ENCODE data around the gene GNAI2.
"Not testable (repeated sequence)": the region's sequence is repeated elsewhere in the genome, so short reads cannot be mapped to it uniquely, and the experiment has no call there.

Gene GNAI2

DNA sequence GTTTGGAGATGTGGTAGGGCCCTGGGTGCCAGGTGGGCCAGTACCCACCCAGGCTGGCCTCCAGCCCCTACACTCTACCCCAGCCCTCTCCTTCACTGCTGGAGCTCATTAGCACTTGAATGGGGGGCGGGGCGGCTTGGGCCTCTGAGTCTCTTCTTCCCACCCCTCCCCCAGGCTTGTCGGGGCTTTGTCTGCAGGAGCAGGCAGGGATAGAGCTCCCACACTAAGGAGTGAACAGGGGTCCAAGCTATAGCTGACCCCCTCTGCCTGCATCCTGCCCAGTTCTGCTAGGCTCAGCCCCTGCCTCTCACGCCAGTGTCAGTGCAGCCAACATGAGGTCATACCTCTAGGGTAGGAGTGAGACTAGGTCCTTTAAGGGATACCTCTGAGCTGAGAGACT is 5.2 kb downstream of the GNAI2 start:
- no peaks in the 10 kb centered on the region for H3K27me3 ChIP-seq
- no peak for DNase-seq
- peak overlapping the region; percentile 67 to 86 for H3K27ac ChIP-seq
- peaks cover 0 to 13% (median 0%) of the 10 kb centered on the region in 3 donors for H3K36me3 ChIP-seq
- TF ChIP-seq, protein P1, sequence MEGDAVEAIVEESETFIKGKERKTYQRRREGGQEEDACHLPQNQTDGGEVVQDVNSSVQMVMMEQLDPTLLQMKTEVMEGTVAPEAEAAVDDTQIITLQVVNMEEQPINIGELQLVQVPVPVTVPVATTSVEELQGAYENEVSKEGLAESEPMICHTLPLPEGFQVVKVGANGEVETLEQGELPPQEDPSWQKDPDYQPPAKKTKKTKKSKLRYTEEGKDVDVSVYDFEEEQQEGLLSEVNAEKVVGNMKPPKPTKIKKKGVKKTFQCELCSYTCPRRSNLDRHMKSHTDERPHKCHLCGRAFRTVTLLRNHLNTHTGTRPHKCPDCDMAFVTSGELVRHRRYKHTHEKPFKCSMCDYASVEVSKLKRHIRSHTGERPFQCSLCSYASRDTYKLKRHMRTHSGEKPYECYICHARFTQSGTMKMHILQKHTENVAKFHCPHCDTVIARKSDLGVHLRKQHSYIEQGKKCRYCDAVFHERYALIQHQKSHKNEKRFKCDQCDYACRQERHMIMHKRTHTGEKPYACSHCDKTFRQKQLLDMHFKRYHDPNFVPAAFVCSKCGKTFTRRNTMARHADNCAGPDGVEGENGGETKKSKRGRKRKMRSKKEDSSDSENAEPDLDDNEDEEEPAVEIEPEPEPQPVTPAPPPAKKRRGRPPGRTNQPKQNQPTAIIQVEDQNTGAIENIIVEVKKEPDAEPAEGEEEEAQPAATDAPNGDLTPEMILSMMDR (IDR thresholded peaks at IDR 0.05): no peak
- intact Hi-C loops (cut with DNase I; ENCODE audit: low total_unique reads): loop anchor here (5.0 kb wide), 1 partner anchor 36 kb away; the partner anchor contains the start of gene LSMEM2
- H3K4me3 ChIP-seq: no peak overlapping the region
- H3K4me1 ChIP-seq: peaks cover 0 to 93% (median 76%) of the 10 kb centered on the region in 4 donors
- H3K9me3 ChIP-seq: no peaks in the 10 kb centered on the region

DNA sequence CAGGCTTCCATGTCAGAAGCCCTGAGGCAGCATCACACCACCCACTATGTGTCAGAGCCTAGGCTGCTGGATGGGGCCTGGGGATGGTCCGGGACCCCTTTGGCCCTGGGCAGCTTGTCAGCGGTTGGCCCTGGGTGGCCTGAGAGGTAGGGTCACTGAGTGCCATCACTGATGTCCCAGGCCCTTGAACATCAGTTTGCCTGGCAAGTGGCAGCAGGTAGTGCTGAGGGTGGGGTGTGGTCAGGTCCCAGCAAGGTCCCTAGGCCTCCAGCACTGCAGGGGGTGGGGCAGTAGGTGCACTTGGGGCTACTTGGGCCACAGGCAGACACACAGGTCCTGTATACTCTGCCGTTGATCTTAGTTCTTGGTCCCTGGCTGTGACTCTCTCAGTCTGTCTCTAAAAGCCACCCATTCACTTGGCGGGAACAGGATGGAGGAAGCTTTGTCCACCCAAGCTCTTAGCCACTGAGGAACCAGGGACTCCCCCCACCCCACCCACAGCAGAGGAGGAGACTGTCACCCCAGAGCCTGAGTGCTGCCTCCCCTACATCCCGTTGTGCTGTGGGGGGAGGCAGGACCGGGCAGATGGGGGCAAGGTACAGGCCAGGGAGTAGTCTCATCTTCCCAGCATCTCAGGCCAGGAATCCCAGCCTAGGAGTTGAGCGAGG is 5.8 kb downstream of the GNAI2 start:
- TF ChIP-seq, protein P1 (IDR thresholded peaks at IDR 0.05): no peak
- intact Hi-C loops (cut with DNase I; ENCODE audit: low total_unique reads): loop anchor here (5.0 kb wide), 1 partner anchor 35 kb away; the partner anchor contains the start of gene LSMEM2
- Histone ChIP-seq H3K27me3 (no peaks in the 10 kb centered on the region), H3K9me3 (no peaks in the 10 kb centered on the region), H3K4me3 (no peak overlapping the region), H3K36me3 (peaks cover 0 to 13% (median 0%) of the 10 kb centered on the region in 3 donors), H3K4me1 (peaks cover 0 to 97% (median 83%) of the 10 kb centered on the region in 4 donors), H3K27ac (peak overlapping the region; percentile 67 to 86)
- no peak for DNase-seq

DNA sequence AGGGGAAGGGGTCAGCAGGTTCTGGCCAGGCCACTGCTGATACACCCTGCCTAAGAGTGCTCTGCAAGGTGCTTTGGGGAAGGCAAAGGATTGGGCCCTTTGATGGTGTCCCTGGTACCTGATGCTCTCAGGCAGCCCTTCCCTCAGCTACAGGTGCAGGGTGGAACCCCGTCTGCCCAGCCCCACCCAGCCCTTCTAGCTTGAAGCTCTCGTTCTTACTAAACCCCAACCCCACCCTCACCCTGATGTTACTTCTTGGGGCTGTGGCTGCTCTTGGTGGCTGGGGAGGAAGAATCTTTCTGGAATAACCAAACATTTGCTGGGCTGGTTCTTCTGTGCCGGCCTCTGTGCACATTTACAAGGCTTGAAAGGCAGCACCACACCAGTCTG is 6.4 kb downstream of the GNAI2 start:
- no peaks in the 10 kb centered on the region for H3K27me3 ChIP-seq
- intact Hi-C loops (cut with DNase I; ENCODE audit: low total_unique reads): loop anchor here (5.0 kb wide), 1 partner anchor 35 kb away; the partner anchor contains the start of gene LSMEM2
- H3K36me3 ChIP-seq: peaks cover 0 to 13% (median 0%) of the 10 kb centered on the region in 3 donors
- H3K4me3 ChIP-seq: no peak overlapping the region
- H3K27ac ChIP-seq: peak overlapping the region; percentile 67 to 86
- H3K9me3 ChIP-seq: no peaks in the 10 kb centered on the region
- DNase-seq: no peak
- TF ChIP-seq, protein P1 (IDR thresholded peaks at IDR 0.05): no peak
- H3K4me1 ChIP-seq: peaks cover 0 to 97% (median 88%) of the 10 kb centered on the region in 4 donors

DNA sequence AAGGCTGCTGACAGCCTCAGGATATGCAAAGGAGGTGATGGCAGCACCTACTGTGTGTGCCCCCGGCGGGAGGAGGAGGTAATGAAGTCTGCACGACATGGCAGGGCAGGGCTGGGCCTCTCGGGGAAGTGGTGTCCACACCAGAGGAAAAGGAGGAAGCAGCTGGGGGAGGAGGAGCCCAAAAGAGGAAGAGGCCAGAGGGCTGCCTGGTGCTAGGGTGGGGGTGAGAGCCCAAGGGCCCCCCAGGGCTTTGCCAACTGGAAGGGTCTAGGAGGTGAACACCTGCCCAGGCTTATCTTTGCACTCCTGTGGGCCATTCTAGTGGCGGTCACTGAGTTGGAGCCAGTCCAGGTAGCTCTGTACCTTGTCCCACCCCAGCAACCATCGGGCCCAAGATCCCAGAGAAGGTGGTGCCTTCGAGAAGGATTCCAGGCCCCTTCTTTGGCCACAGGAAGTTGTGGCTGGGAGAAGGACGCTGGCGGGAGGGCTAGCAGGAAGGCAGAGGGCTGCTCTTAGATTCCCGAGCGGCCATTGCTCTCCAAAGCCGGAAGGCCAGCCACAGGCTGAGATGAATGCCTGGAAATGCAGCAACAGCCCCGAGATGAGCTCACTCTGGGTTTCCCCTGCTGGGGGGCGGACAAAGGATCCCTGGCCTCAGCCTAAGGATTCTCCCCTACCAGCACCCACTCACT is 7.0 kb downstream of the GNAI2 start:
- TF ChIP-seq, protein P1 (IDR thresholded peaks at IDR 0.05): no peak
- Histone ChIP-seq H3K27me3 (no peaks in the 10 kb centered on the region), H3K27ac (peak overlapping the region; percentile 67 to 86), H3K4me3 (peak overlapping the region in 1 of 2 donors; percentile 11), H3K4me1 (peaks cover 0 to 99% (median 92%) of the 10 kb centered on the region in 4 donors), H3K36me3 (peaks cover 0 to 13% (median 0%) of the 10 kb centered on the region in 3 donors), H3K9me3 (no peaks in the 10 kb centered on the region)
- peak; percentile 74 to 83 for DNase-seq
- intact Hi-C loops (cut with DNase I; ENCODE audit: low total_unique reads): loop anchor here (5.0 kb wide), 1 partner anchor 34 kb away; the partner anchor contains the start of gene LSMEM2

DNA sequence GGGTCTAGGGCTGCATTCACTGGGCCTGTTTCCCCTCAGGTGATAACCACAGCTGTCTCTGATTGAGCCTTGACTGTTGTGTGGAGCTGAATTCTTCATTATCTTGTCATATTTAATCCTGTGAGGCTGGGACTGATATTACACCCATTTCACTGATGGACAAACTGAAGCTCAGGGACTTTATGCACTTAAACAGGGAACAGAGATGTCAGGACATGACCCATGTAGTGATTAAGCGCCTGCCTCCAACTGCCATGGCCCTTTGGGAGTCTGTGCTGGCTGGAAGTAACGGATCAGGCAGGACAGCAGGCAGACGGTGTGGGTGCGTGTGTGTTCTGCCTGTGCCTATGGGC is 7.5 kb downstream of the GNAI2 start:
- peaks cover 0 to 13% (median 0%) of the 10 kb centered on the region in 3 donors for H3K36me3 ChIP-seq
- peaks cover 0 to 100% (median 93%) of the 10 kb centered on the region in 4 donors for H3K4me1 ChIP-seq
- DNase-seq: no peak
- TF ChIP-seq, protein P1 (IDR thresholded peaks at IDR 0.05): no peak
- no peaks in the 10 kb centered on the region for H3K9me3 ChIP-seq
- H3K4me3 ChIP-seq: peak overlapping the region in 1 of 2 donors; percentile 11
- intact Hi-C loops (cut with DNase I; ENCODE audit: low total_unique reads): loop anchor here (5.0 kb wide), 1 partner anchor 34 kb away; the partner anchor contains the start of gene LSMEM2
- H3K27ac ChIP-seq: peak overlapping the region; percentile 67 to 86
- H3K27me3 ChIP-seq: no peaks in the 10 kb centered on the region

DNA sequence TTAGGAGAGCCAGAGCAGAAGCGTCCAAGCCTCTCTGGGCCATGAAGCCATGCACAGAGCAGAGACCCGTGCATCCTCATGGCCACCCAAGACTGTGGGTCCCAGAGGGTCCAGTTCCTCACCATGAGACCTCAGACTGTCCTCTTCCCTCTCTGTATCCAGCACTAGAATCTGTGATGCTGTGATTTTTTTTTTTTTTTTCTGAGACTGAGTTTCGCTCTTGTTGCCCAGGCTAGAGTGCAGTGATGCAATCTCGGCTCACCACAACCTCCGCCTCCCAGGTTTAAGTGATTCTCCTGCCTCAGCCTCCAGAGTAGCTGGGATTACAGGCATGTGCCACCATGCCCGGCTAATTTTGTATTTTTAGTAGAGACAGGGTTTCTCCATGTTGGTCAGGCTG is 8.8 kb downstream of the GNAI2 start:
- Histone ChIP-seq H3K27ac (peak overlapping the region; percentile 63 to 86), H3K4me1 (peaks cover 0 to 100% (median 93%) of the 10 kb centered on the region in 4 donors)
- H3K36me3 ChIP-seq, H3K27me3 ChIP-seq, H3K4me3 ChIP-seq, DNase-seq, H3K9me3 ChIP-seq: not testable (repeated sequence)
- intact Hi-C loops (cut with DNase I; ENCODE audit: low total_unique reads): loop anchor here (5.0 kb wide), 1 partner anchor 32 kb away; the partner anchor contains the start of gene LSMEM2
